Coronary artery (tissue), 2 donors: ENCODE results near the gene UPP1.

Experiments used
- DNase-seq: peaks from one replicate; pipeline ENCODE4 v3.0.0-alpha.2; 2017; ENCODE audit warnings: low spot score
- H3K27ac ChIP-seq, 2 donors: fragments of 200-600 bp; sonication (generic); one replicate each; pipeline ENCODE4 v1.5.1; 2016 to 2019
- H3K4me3 ChIP-seq: fragments of 200-600 bp; sonication (generic); 2 replicates; pipeline ENCODE4 v1.5.1; 2016; ENCODE audit warnings: mild to moderate bottlenecking, moderate library complexity
- TF ChIP-seq, protein P1 (sequence below): fragments of 200-600 bp; sonication (generic); IDR thresholded peaks from one replicate; pipeline ENCODE4 v1.5.1; 2019; ENCODE audit warnings: antibody characterized with exemption

The UPP1 gene

DNA sequence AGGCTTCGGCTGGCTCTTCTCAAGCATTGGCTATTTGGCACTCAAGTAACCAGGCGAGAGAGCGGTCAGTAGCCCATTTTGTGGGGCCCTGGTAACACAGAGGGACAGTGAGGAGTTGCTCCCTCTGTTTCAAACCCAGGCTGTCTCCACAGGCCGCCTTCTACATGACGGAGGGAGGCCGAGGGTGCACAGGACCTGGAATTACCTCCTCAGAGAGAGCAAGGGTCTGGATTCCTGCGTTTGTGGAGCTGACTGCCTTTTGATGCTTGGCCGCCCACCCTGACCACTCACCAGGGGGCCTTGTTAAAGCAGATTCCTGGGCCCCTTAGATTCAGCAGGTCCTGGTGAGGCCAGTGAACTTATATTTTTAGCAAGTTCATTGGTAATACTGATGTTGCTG is 12.3 kb downstream of the UPP1 start:
- no peak for DNase-seq
- H3K27ac ChIP-seq = no peak overlapping the region
- H3K4me3 ChIP-seq = no peak overlapping the region
- TF ChIP-seq, protein P1, sequence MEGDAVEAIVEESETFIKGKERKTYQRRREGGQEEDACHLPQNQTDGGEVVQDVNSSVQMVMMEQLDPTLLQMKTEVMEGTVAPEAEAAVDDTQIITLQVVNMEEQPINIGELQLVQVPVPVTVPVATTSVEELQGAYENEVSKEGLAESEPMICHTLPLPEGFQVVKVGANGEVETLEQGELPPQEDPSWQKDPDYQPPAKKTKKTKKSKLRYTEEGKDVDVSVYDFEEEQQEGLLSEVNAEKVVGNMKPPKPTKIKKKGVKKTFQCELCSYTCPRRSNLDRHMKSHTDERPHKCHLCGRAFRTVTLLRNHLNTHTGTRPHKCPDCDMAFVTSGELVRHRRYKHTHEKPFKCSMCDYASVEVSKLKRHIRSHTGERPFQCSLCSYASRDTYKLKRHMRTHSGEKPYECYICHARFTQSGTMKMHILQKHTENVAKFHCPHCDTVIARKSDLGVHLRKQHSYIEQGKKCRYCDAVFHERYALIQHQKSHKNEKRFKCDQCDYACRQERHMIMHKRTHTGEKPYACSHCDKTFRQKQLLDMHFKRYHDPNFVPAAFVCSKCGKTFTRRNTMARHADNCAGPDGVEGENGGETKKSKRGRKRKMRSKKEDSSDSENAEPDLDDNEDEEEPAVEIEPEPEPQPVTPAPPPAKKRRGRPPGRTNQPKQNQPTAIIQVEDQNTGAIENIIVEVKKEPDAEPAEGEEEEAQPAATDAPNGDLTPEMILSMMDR = no peak

DNA sequence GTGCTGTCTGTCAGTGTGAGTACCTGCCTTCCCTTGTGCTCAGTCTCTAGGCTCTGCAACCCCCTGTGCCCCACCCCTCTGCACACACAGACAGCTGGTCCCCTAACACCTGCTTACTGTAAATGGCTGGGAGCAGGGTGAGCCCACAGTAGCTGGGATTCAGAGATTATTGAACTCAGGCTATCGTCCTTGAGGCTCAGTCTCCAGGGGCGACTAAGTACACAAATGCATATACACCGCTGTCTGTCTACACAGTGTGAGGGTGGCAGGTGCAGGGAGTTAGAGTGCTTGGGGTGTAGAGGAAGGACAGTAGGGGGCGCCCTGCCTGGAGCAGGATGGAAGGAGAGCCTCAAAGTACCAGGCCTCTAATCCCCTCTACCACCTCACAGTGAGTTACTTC is 12.9 kb downstream of the UPP1 start:
- DNase-seq = no peak
- no peak overlapping the region for H3K4me3 ChIP-seq
- H3K27ac ChIP-seq = no peak overlapping the region
- TF ChIP-seq, protein P1 = no peak

DNA sequence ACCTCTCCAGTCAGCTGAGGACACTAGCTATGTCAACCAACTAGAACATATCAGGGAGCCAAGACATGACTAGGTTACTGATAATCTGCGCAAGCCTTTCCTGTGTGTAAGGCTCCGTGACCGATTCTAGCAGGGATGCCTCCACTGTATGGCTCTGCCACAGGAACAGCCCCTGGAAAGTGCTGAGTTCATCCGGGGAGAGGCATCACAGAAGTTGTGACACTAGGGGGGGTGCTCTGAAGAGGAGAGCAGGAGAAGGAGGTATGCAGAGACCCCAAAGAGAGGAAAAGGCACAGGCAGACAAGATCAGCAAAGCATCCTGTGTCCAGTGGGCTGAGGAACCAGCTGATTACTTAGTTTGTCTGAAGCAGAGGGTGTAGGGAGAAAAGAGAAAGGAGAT is 13.5 kb downstream of the UPP1 start:
- H3K4me3 ChIP-seq = no peak overlapping the region
- H3K27ac ChIP-seq = no peak overlapping the region
- DNase-seq = no peak
- TF ChIP-seq, protein P1 = no peak

DNA sequence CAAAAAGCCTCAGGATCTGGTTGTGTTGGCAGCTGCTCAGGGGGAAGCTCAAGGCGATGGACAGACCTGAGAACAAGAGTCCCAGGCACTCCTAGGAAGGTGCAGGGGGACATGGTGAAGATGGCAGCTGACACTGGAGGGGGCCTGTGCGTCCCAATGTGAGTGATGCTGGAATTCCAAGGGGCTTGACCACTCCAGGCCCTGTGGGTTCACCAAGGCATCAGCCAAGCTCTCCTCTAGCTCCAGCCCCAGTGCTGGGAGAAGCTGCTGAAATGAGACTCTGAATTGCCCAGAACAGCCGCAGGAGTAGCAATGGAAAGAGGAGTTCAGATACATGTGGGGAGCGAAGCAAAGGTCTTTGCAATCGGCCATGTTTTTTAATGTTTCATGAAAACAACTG is 16.0 kb downstream of the UPP1 start:
- H3K27ac ChIP-seq = no peak overlapping the region
- TF ChIP-seq, protein P1 = no peak
- no peak for DNase-seq
- H3K4me3 ChIP-seq = no peak overlapping the region

- Histone ChIP-seq H3K4me3 (no peak overlapping the region), H3K27ac (no peak overlapping the region)
- TF ChIP-seq, protein P1 = no peak
- no peak for DNase-seq
These were observed 18.0 kb downstream of the UPP1 start for GRCh38 chr7:48106906-48107659.

GRCh38 chr7:48107926-48108472 is 18.9 kb downstream of the UPP1 start:
- DNase-seq = no peak
- Histone ChIP-seq H3K27ac (no peak overlapping the region), H3K4me3 (no peak overlapping the region)
- TF ChIP-seq, protein P1 = no peak
